GM18505 (cell line): ENCODE data around the gene PMEL.
"Not testable (repeated sequence)": the region's sequence is repeated elsewhere in the genome, so short reads cannot be mapped to it uniquely, and the experiment has no call there.

Source experiments
- ATAC-seq: cut with Tn5 transposase; IDR thresholded peaks from one replicate; pipeline ENCODE4 v1.9.1; 2021; ENCODE audit not compliant: unreplicated experiment
- POLR2A ChIP-seq: IDR thresholded peaks from 4 replicates; pipeline ENCODE4 v1.6.1; 2011; ENCODE audit warnings: borderline replicate concordance; ENCODE audit not compliant: insufficient read depth, insufficient read length; ENCODE audit errors: extremely low read depth

Gene PMEL

GRCh38 chr12:55965941-55966407, at the start of gene PMEL:
Gene PMEL, minus strand, starts transcription at chr12:55966042. Its CDS starts 31 bp downstream, at chr12:55966011.
- no peak for ATAC-seq

DNA sequence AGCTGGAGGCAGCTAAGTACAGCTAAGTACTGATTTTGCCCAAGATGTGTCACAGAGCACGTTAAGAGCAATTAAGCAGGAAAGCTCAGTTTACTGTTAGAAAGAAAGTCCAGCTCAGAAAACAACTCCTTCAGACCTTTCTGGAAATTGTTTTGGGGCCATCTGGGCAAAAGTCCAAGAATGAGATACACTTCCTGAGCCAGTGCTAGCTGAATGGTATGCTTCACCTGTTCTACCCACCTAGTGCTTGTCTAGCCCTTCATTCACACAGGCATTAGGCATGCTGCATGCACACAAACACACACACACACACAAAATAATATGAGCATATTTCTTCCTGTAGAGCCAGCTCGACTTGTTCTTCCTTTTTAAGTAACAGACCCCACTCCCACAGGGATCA, 48.4 kb upstream of the PMEL start:
- no peak for TF ChIP-seq POLR2A
- ATAC-seq, result no peak

More at GRCh38 chr12:55965941-55966407, at the start of gene PMEL:
- TF ChIP-seq POLR2A, result no peak

GRCh38 chr12:56013482-56013881, 47.6 kb upstream of the PMEL start:
- no peak for TF ChIP-seq POLR2A
- no peak for ATAC-seq

- no peak for ATAC-seq
- no peak for TF ChIP-seq POLR2A
These were observed 45.8 kb upstream of the PMEL start for GRCh38 chr12:56011509-56012090.

DNA sequence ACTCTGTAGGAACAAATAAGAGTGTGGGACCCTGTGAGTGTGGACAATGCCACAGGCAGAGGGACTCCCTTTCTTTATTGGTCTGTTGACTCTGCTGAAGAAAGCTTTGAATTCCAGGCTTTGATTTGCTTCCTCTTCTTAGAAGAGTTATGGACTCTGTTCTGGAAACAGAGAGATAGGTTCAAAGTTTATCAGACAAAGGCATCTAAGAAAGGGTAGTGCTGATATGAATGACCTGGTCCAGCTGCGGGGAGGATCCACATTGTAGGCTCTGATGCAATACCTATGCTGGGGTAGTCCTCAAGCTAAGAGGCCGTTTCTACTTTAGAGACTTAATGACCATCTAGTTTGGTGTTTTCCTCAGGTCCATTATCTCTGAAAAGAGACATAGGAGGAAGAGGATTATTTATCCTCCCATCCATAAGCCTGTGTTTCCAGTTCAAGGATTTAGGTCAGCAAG, 44.3 kb upstream of the PMEL start:
- TF ChIP-seq POLR2A, result no peak
- ATAC-seq, result no peak

GRCh38 chr12:56007564-56008559, 42.0 kb upstream of the PMEL start:
- ATAC-seq, result no peak
- TF ChIP-seq POLR2A, result no peak

GRCh38 chr12:56004211-56004610, 38.4 kb upstream of the PMEL start:
- no peak for TF ChIP-seq POLR2A
- no peak for ATAC-seq

DNA sequence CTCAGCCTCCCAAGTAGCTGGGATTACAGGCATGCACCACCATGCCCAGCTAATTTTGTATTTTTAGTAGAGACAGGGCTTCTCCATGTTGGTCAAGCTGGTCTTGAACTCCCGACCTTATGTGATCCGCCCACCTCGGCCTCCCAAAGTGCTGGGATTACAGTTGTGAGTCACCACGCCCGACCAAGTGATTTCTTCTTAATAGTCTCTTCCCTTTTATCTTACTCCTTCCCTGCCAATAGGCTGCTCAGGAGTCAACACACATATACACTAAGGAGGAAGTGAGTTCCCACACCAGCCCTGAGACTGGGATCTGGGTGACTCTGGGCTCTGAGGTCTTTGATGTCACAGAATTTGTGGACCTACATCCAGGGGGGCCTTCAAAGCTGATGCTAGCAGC, 37.5 kb upstream of the PMEL start:
- ATAC-seq, result not testable (repeated sequence)

- no peak for TF ChIP-seq POLR2A
These were observed 35.8 kb upstream of the PMEL start for GRCh38 chr12:56001487-56002100.

DNA sequence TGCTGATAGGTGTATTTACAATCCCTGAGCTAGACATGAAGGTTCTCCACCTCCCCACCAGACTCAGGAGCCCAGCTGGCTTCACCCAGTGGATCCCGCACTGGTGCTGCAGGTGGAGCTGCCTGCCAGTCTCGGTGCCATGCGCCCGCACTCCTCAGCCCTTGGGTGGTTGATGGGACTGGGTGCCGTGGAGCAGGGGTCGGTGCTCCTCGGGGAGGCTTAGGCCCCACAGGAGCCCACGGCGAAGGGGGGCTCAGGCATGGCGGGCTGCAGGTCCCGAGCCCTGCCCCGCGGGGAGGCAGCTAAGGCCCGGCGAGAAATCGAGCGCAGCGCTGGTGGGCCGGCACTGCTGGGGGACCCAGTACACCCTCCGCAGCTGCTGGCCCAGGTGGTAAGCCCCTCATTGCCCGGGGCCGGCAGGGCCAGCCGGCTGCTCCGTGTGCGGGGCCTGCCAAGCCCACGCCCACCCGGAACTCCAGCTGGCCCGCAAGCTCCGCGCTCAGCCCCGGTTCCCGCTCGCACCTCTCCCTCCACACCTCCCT, 34.2 kb upstream of the PMEL start:
- not testable (repeated sequence) for ATAC-seq

More at GRCh38 chr12:56001487-56002100, 35.8 kb upstream of the PMEL start:
- no peak for ATAC-seq

- not testable (repeated sequence) for ATAC-seq
These were observed 33.7 kb upstream of the PMEL start for GRCh38 chr12:55999522-55999921.

GRCh38 chr12:55997535-55997859, 31.7 kb upstream of the PMEL start:
- no peak for ATAC-seq
- no peak for TF ChIP-seq POLR2A

GRCh38 chr12:55996715-55997534, 31.1 kb upstream of the PMEL start, which contains the start of gene SUOX:
Gene SUOX, plus strand, starts transcription at chr12:55997276. Its CDS starts 4,946 bp downstream, at chr12:56002222.
- peak; percentile 80 for TF ChIP-seq POLR2A
- ATAC-seq, result peak; percentile 98

DNA sequence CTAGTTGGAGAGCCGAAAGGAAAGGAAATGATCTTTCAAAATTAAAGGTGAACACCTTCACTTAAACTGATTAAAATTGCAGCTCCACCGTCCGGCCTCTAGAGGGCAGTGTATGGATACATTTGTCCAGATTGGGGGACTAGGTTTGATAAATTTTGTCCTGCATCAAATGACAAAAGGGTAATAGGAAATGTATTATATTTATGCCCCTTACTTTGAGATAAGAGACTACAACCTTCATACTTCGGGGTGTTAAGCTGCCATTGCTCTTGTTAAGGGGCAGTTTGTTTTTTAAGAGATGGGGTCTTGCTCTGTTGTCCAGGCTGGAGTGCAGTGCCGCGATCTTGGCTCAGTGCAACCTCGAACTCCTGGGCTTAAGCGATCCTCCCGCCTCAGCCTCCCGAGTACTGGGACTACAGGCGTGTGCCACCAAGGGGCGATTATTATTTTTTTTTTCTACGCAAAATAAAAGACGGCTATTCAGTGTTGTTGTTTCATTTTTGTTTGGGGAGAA, 30.4 kb upstream of the PMEL start:
- no peak for TF ChIP-seq POLR2A
- no peak for ATAC-seq
